B cell (primary cell): ENCODE data around the gene GRHL3. TPM values are rescaled to one million over a fixed set of nuclear protein-coding genes. Genes with fewer than 3 reads are reported as not detected.

Experiments
- ATAC-seq: fragments of 200-7000 bp; cut with Tn5 transposase; one replicate; pipeline ENCODE4 v1.10.0; 2021; ENCODE audit warnings: low read depth, mild to moderate bottlenecking, moderate number of reproducible peaks, moderate library complexity
- CTCF ChIA-PET: fragments of 350-600 bp; sonication (Branson Sonifier 250); formaldehyde crosslinking; loops from one replicate; lab custom pipeline; 2021; ENCODE audit warnings: antibody characterized with exemption, inconsistent platforms; lab: Charles Lee
- POLR2A ChIA-PET: fragments of 350-600 bp; sonication (Branson Sonifier 250); formaldehyde crosslinking; loops from one replicate; lab custom pipeline; 2021; ENCODE audit warnings: antibody characterized with exemption; lab: Charles Lee
- DNase-seq: peaks from one replicate; pipeline ENCODE4 v3.0.0; 2013
- H2AFZ ChIP-seq: 2 replicates; pipeline ENCODE4 v1.6.1; 2012; ENCODE audit warnings: mild to moderate bottlenecking, low read depth, low read length; ENCODE audit not compliant: insufficient read depth, poor library complexity, severe bottlenecking
- H3K27ac ChIP-seq, 2 donors: 1 replicate in 1 of 2; 2 replicates in 1 of 2; pipeline ENCODE4 v1.5.1; 2012 to 2013; ENCODE audit warnings: low read length in 2 of 2, mild to moderate bottlenecking in 2 of 2, moderate library complexity in 1 of 2
- H3K27me3 ChIP-seq, 4 experiments: fragments of 200-600 bp in 1 of 4; sonication (generic) in 1 of 4; replicated peaks in 1 of 4; 1 replicate in 2 of 4; 2 replicates in 2 of 4; pipeline versions ENCODE4 v1.6.1 to v1.7.0; 2013 to 2016; ENCODE audit warnings: low read length in 3 of 4, mild to moderate bottlenecking in 2 of 4, mixed read lengths in 1 of 4, moderate library complexity in 1 of 4; ENCODE audit not compliant: insufficient read depth in 4 of 4, control insufficient read depth in 3 of 4; ENCODE audit errors: control extremely low read depth in 1 of 4
- H3K36me3 ChIP-seq, 2 experiments: replicated peaks in 1 of 2; 1 replicate in 1 of 2; 2 replicates in 1 of 2; pipeline versions ENCODE4 v1.6.1 to v1.7.1; 2013; ENCODE audit warnings: low read length in 1 of 2; ENCODE audit not compliant: insufficient read depth in 2 of 2, control insufficient read depth in 1 of 2; ENCODE audit errors: control extremely low read depth in 1 of 2, extremely low read depth in 1 of 2
- H3K4me1 ChIP-seq, 2 donors: fragments of 200-600 bp in 1 of 2; sonication (generic) in 1 of 2; 1 replicate in 1 of 2; 2 replicates in 1 of 2; pipeline versions ENCODE4 v1.5.1 to v1.6.1; 2013 to 2017; ENCODE audit warnings: low read length in 2 of 2; ENCODE audit not compliant: control insufficient read depth in 2 of 2, insufficient read depth in 2 of 2
- H3K4me2 ChIP-seq: replicated peaks from 2 replicates; pipeline ENCODE3; 2012; ENCODE audit warnings: mild to moderate bottlenecking, low read depth, low read length; ENCODE audit not compliant: poor library complexity, severe bottlenecking
- H3K4me3 ChIP-seq, 5 experiments: fragments of 200-600 bp in 1 of 5; sonication (generic) in 1 of 5; 1 replicate in 3 of 5; 2 replicates in 2 of 5; pipeline versions ENCODE4 v1.5.1 to v1.7.0; 2011 to 2016; ENCODE audit warnings: low read length in 4 of 5, mild to moderate bottlenecking in 4 of 5, low read depth in 2 of 5, control low read depth in 1 of 5, moderate library complexity in 1 of 5; ENCODE audit not compliant: insufficient read depth in 1 of 5; ENCODE audit errors: control extremely low read depth in 1 of 5, extremely low read depth in 1 of 5
- H3K79me2 ChIP-seq: fragments of 200-600 bp; sonication (generic); one replicate; pipeline ENCODE4 v1.6.0; 2016; ENCODE audit warnings: low read length; ENCODE audit not compliant: control insufficient read depth, insufficient read depth
- H3K9ac ChIP-seq: fragments of 200-600 bp; sonication (generic); 2 replicates; pipeline ENCODE4 v1.6.1; 2017; ENCODE audit warnings: mild to moderate bottlenecking, low read length, moderate library complexity
- H3K9me3 ChIP-seq, 3 donors: one replicate each; pipeline versions ENCODE4 v1.6.1 to v1.7.1; 2013; ENCODE audit warnings: low read length in 2 of 3; ENCODE audit not compliant: control insufficient read depth in 2 of 3, insufficient read depth in 1 of 3; ENCODE audit errors: control extremely low read depth in 1 of 3
- H4K20me1 ChIP-seq: 2 replicates; pipeline ENCODE4 v1.6.0; 2012; ENCODE audit warnings: mild to moderate bottlenecking, low read length; ENCODE audit not compliant: insufficient read depth, control insufficient read depth, poor library complexity, severe bottlenecking
- H3K27ac Mint-ChIP-seq: one replicate; pipeline ENCODE4 v1.8.0; 2021; ENCODE audit warnings: mixed read lengths
- H3K27me3 Mint-ChIP-seq: one replicate; pipeline ENCODE4 v1.8.0; 2021; ENCODE audit warnings: mixed read lengths
- H3K4me1 Mint-ChIP-seq: one replicate; pipeline ENCODE4 v1.8.0; 2021; ENCODE audit warnings: mixed read lengths
- H3K4me3 Mint-ChIP-seq: one replicate; pipeline ENCODE4 v1.8.0; 2021; ENCODE audit warnings: mixed read lengths
- H3K9me3 Mint-ChIP-seq: one replicate; pipeline ENCODE4 v1.8.0; 2022; ENCODE audit warnings: mixed read lengths; ENCODE audit not compliant: insufficient read depth
- EZH2 ChIP-seq: IDR thresholded peaks from 2 replicates; pipeline ENCODE4 v1.6.1; 2012; ENCODE audit warnings: borderline replicate concordance, low read depth, mild to moderate bottlenecking, moderate library complexity, low read length; ENCODE audit not compliant: insufficient read depth, poor library complexity, severe bottlenecking
- WGBS: methylation state at CpG from one replicate; pipeline ENCODE4 v1.1.5; 2013; ENCODE audit warnings: missing lambda C conversion rate; ENCODE audit not compliant: insufficient coverage; 5-methylcytosine and 5-hydroxymethylcytosine counted together
- intact Hi-C: fragments of 100-400 bp; cut with micrococcal nuclease; formaldehyde crosslinking; loops from one replicate; pipeline ENCODE4 v1.10.0; 2022
- polyA plus RNA-seq: library from polyadenylated mRNA; depleted of rRNA; stranded (reverse); fragments of >200 nt; gene quantifications from 2 replicates; pipeline ENCODE4 v1.2.3, GENCODE V29; 2012
- total RNA-seq, 2 donors: library from RNA; stranded (reverse); fragments of 120-200 nt in 1 of 2; gene quantifications; 1 replicate in 1 of 2; 2 replicates in 1 of 2; pipeline versions ENCODE4 v1.2.3 to v1.2.4, GENCODE V29; 2013 to 2022
- TF ChIP-seq, protein P1 (sequence below): fragments of 200-600 bp; IDR thresholded peaks from one replicate; pipeline ENCODE4 v1.8.0; 2022; ENCODE audit warnings: antibody characterized with exemption, mild to moderate bottlenecking

The GRHL3 gene
- total and polyA plus RNA-seq, 2 donors (not counting 1 experiment from before 2014, with no cell fraction given), result not detected

DNA sequence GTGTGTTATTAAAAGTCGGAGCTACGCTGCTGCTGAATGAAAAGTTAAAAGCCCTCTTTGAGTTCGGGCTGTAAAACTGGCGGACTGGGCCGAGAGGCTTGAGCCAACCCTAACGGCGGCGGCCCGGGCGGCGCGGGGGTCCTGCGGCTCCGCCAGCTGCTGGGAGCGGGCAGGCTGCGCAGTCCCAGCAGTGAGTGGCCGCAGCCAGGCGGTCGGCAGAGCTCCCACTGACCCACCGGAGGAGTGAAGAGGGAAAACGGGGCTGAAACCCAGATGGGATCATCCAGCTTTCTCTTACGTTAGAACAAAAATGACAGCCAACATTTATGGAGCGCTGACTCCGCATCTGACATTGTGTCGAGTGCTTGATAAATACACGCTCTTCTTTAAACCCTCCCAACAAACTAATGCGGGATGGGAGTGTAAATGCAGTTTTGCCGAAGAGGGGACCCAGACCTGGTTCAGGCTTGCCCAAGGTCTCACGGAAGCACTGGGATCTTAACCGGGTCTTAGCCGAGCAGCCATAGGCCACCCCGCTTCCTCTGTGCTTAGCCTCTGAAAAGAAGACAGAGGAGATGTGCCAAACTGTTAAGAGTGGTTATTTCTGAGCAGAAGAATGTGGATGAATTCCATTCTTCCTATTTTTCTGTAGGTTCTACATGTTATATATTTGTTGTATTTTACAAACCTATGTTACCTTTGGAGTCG, 3.5 kb downstream of the GRHL3 start:
- H4K20me1 ChIP-seq, result no peaks in the 10 kb centered on the region
- H3K27ac Mint-ChIP-seq, result peak overlapping the region; percentile 23
- H3K4me1 Mint-ChIP-seq, result peaks cover 42% of the 10 kb centered on the region
- intact Hi-C loops, result loop anchor here (5.0 to 10.0 kb wide), 2 partner anchors 52 to 120 kb away; no protein-coding TSS in a partner anchor
- ATAC-seq (no peak), DNase-seq (no peak)
- H3K27me3 Mint-ChIP-seq, result peaks cover 68% of the 10 kb centered on the region
- no peaks in the 10 kb centered on the region for H3K9me3 Mint-ChIP-seq
- H3K4me1 ChIP-seq, result peaks cover 35 to 37% of the 10 kb centered on the region in 2 donors
- H3K36me3 ChIP-seq, result no peaks in the 10 kb centered on the region
- H3K4me2 ChIP-seq, result peak overlapping the region; percentile 86
- peak overlapping the region; percentile 87 for H3K4me3 Mint-ChIP-seq
- ChIA-PET CTCF (interaction anchor here (0.7 to 1.8 kb wide), 6 partner anchors 68 to 657 kb away, joined by 3 to 10 read pairs (median 5); no protein-coding TSS in a partner anchor), POLR2A (no interaction called here)
- H2AFZ ChIP-seq, result peak overlapping the region; percentile 76
- H3K4me3 ChIP-seq, result peak overlapping the region; percentile 46 to 63 (median 59)
- WGBS, result 16% methylated on average over 28 of the region's 33 CpGs
- H3K79me2 ChIP-seq, result no peaks in the 10 kb centered on the region
- peaks cover 0 to 71% (median 44%) of the 10 kb centered on the region in 4 experiments for H3K27me3 ChIP-seq
- no peak for TF ChIP-seq EZH2
- TF ChIP-seq, protein P1, sequence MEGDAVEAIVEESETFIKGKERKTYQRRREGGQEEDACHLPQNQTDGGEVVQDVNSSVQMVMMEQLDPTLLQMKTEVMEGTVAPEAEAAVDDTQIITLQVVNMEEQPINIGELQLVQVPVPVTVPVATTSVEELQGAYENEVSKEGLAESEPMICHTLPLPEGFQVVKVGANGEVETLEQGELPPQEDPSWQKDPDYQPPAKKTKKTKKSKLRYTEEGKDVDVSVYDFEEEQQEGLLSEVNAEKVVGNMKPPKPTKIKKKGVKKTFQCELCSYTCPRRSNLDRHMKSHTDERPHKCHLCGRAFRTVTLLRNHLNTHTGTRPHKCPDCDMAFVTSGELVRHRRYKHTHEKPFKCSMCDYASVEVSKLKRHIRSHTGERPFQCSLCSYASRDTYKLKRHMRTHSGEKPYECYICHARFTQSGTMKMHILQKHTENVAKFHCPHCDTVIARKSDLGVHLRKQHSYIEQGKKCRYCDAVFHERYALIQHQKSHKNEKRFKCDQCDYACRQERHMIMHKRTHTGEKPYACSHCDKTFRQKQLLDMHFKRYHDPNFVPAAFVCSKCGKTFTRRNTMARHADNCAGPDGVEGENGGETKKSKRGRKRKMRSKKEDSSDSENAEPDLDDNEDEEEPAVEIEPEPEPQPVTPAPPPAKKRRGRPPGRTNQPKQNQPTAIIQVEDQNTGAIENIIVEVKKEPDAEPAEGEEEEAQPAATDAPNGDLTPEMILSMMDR, result no peak
- no peak overlapping the region for H3K27ac ChIP-seq
- peaks cover 0 to 4% (median 0%) of the 10 kb centered on the region in 3 donors for H3K9me3 ChIP-seq
- H3K9ac ChIP-seq, result peak overlapping the region; percentile 66

DNA sequence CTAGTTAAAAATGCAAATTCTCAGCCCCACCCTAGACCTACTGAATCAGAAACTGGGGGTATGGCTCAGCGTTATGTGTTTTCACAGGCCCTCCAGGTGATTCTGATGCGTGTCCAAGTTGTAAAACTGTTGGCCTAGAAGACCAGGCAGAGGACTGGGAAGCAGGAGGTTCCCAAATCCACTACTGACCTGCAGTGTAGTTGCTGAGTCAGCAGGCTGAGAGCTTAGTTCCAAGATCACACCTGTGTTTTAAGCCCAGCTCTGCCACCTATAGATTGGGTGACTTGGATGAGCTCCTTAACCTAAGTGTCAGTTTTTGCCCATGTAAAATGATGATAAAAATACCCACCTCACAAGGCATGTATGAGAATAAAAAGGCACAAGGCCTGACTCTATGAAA, 4.1 kb downstream of the GRHL3 start:
- no peak overlapping the region for H2AFZ ChIP-seq
- DNase-seq (no peak), ATAC-seq (no peak)
- intact Hi-C loops, result loop anchor here (5.0 to 10.0 kb wide), 2 partner anchors 52 to 121 kb away; no protein-coding TSS in a partner anchor
- peaks cover 33 to 35% of the 10 kb centered on the region in 2 donors for H3K4me1 ChIP-seq
- H3K4me3 ChIP-seq, result no peak overlapping the region
- 89% methylated on average over 2 of the region's 2 CpGs for WGBS
- POLR2A ChIA-PET, result no interaction called here
- no peak overlapping the region for H3K27ac ChIP-seq
- no peak for TF ChIP-seq EZH2
- TF ChIP-seq, protein P1, result no peak
- no peaks in the 10 kb centered on the region for H4K20me1 ChIP-seq
- no peak overlapping the region for H3K9ac ChIP-seq
- H3K36me3 ChIP-seq, result no peaks in the 10 kb centered on the region
- no peaks in the 10 kb centered on the region for H3K79me2 ChIP-seq
- H3K4me2 ChIP-seq, result no peak overlapping the region
- peaks cover 38% of the 10 kb centered on the region for H3K4me1 Mint-ChIP-seq
- peaks cover 0 to 4% (median 0%) of the 10 kb centered on the region in 3 donors for H3K9me3 ChIP-seq
- H3K4me3 Mint-ChIP-seq, result peak overlapping the region; percentile 13
- CTCF ChIA-PET, result interaction anchor here (0.8 kb wide), 1 partner anchor 171 kb away, joined by 3 read pairs; no protein-coding TSS in a partner anchor
- H3K27ac Mint-ChIP-seq, result no peak overlapping the region
- H3K9me3 Mint-ChIP-seq, result no peaks in the 10 kb centered on the region
- peaks cover 0 to 69% (median 41%) of the 10 kb centered on the region in 4 experiments for H3K27me3 ChIP-seq
- H3K27me3 Mint-ChIP-seq, result peaks cover 64% of the 10 kb centered on the region
